GM12865 (cell line): ENCODE measurements around the gene FGFR1OP2.

Source experiments
- DNase-seq: peaks from one replicate; pipeline ENCODE4 v3.0.0; 2010; ENCODE audit warnings: low read depth
- H3K4me3 ChIP-seq: 2 replicates; pipeline ENCODE4 v1.5.1; 2011; ENCODE audit warnings: mild to moderate bottlenecking, low read depth, low read length, control low read depth
- TF ChIP-seq, protein P1 (sequence below): IDR thresholded peaks from 2 replicates; pipeline ENCODE4 v1.5.1; 2011; ENCODE audit warnings: low read length, control low read depth, low read depth, inconsistent platforms; ENCODE audit not compliant: insufficient read depth; ENCODE audit errors: missing control alignments

The FGFR1OP2 gene

GRCh38 chr12:27014859-27015729, 76.8 kb downstream of the FGFR1OP2 start:
- TF ChIP-seq, protein P1, sequence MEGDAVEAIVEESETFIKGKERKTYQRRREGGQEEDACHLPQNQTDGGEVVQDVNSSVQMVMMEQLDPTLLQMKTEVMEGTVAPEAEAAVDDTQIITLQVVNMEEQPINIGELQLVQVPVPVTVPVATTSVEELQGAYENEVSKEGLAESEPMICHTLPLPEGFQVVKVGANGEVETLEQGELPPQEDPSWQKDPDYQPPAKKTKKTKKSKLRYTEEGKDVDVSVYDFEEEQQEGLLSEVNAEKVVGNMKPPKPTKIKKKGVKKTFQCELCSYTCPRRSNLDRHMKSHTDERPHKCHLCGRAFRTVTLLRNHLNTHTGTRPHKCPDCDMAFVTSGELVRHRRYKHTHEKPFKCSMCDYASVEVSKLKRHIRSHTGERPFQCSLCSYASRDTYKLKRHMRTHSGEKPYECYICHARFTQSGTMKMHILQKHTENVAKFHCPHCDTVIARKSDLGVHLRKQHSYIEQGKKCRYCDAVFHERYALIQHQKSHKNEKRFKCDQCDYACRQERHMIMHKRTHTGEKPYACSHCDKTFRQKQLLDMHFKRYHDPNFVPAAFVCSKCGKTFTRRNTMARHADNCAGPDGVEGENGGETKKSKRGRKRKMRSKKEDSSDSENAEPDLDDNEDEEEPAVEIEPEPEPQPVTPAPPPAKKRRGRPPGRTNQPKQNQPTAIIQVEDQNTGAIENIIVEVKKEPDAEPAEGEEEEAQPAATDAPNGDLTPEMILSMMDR = no peak
- peak; percentile 19 for DNase-seq
- H3K4me3 ChIP-seq = peak overlapping the region; percentile 100

DNA sequence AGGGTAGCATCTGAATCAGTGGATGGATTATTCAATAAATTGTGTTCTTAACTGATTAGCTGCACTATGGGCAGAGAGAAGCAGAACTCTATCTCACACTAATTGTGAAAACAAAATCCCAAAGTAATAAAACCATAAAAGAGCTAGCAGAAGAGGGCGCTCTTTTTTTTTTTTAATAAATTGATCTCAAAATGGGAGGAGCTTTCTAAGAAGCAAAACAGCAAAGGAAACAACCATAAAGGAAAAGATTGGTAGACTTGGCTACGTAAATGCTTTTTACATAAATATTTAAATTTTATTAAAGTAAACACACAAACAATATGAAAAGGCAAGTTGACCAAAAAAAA, 77.4 kb downstream of the FGFR1OP2 start:
- H3K4me3 ChIP-seq = peak overlapping the region; percentile 100
- peak; percentile 67 for DNase-seq
- TF ChIP-seq, protein P1 = peak; percentile 30
